Mammary epithelial cell (primary cell): Measurements from ENCODE around the gene PPP1CC.

Source experiments
- EZH2 ChIP-seq: IDR thresholded peaks from 2 replicates; pipeline ENCODE4 v1.6.1; 2012; ENCODE audit warnings: low read length, inconsistent platforms, borderline replicate concordance
- TF ChIP-seq, protein P1 (sequence below), 2 donors: IDR thresholded peaks in 1 of 2; conservative IDR thresholded peaks in 1 of 2; 2 replicates each; pipeline ENCODE4 v1.5.1; 2011 to 2012; ENCODE audit warnings: inconsistent platforms in 2 of 2, low read length in 2 of 2, mild to moderate bottlenecking in 2 of 2, control low read depth in 1 of 2, low read depth in 1 of 2; ENCODE audit not compliant: insufficient read depth in 1 of 2; ENCODE audit errors: extremely low read depth in 1 of 2

DNA sequence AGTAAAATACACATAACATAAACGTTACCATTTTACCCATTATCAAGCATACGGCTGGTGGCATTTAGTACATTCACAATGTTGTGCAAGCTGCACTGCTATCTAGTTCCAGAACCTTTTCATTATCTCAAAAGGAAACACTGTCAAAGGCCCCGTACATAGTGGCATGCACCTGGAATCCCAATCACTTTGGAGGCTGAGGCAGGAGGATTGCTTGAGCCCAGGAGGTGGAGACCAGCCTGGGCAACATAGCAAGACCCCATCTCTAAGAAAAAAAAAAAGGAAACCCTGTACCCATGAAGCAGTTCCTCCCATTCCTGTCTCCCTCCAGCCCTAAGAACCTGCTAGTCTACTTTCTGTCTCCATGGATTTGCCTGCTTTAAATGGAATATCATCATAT lies 46.4 kb downstream of the PPP1CC start:
- TF ChIP-seq, protein P1, sequence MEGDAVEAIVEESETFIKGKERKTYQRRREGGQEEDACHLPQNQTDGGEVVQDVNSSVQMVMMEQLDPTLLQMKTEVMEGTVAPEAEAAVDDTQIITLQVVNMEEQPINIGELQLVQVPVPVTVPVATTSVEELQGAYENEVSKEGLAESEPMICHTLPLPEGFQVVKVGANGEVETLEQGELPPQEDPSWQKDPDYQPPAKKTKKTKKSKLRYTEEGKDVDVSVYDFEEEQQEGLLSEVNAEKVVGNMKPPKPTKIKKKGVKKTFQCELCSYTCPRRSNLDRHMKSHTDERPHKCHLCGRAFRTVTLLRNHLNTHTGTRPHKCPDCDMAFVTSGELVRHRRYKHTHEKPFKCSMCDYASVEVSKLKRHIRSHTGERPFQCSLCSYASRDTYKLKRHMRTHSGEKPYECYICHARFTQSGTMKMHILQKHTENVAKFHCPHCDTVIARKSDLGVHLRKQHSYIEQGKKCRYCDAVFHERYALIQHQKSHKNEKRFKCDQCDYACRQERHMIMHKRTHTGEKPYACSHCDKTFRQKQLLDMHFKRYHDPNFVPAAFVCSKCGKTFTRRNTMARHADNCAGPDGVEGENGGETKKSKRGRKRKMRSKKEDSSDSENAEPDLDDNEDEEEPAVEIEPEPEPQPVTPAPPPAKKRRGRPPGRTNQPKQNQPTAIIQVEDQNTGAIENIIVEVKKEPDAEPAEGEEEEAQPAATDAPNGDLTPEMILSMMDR (conservative IDR thresholded peaks at IDR 0.05 in 1 of 2, IDR thresholded peaks at IDR 0.05 in 1 of 2; ENCODE audit: extremely low read depth in 1 of 2, insufficient read depth in 1 of 2, low read depth in 1 of 2, low read length in 2 of 2) = no peak
- no peak for TF ChIP-seq EZH2
